ENCODE results near the gene ASB13.

Gene ASB13

GRCh38 chr10:5666008-5666840 is at the start of gene ASB13:
Gene ASB13, minus strand, starts transcription at chr10:5666595. Its CDS starts 44 bp downstream, at chr10:5666551.
- peak; percentile 82 for ATAC-seq
- Mint-ChIP-seq H3K4me3 (peak within 1 kb of the TSS; percentile 88 to 89), H3K27me3 (no peaks in the 10 kb centered on the region), H3K27ac (peak within 1 kb of the TSS; percentile 48 to 76), H3K9me3 (no peaks in the 10 kb centered on the region), H3K4me1 (peaks cover 25% of the 10 kb centered on the region)
- peak; percentile 31 to 50 for DNase-seq

- ATAC-seq (no peak), DNase-seq (no peak)
- Mint-ChIP-seq H3K27me3 (no peaks in the 10 kb centered on the region), H3K4me3 (peak overlapping the region; percentile 70 to 75), H3K9me3 (peaks cover 0 to 13% of the 10 kb centered on the region in 2 donors), H3K4me1 (peaks cover 70% of the 10 kb centered on the region), H3K27ac (peak overlapping the region; percentile 69 to 71)
These were observed 45.2 kb upstream of the ASB13 start for GRCh38 chr10:5711642-5712041.

- Mint-ChIP-seq H3K9me3 (peaks cover 0 to 13% of the 10 kb centered on the region in 2 donors), H3K4me3 (peak overlapping the region; percentile 70 to 75), H3K27me3 (no peaks in the 10 kb centered on the region), H3K4me1 (peaks cover 77% of the 10 kb centered on the region), H3K27ac (no peak overlapping the region)
- no peak for DNase-seq
- ATAC-seq = no peak
These were observed 44.5 kb upstream of the ASB13 start for GRCh38 chr10:5710859-5711258.

GRCh38 chr10:5709865-5710264 is 43.5 kb upstream of the ASB13 start:
- Mint-ChIP-seq H3K27me3 (no peaks in the 10 kb centered on the region), H3K4me3 (peak overlapping the region; percentile 17 to 42), H3K27ac (no peak overlapping the region), H3K4me1 (peaks cover 81% of the 10 kb centered on the region), H3K9me3 (peaks cover 0 to 13% of the 10 kb centered on the region in 2 donors)
- DNase-seq = no peak
- no peak for ATAC-seq

GRCh38 chr10:5708356-5708755 is 42.0 kb upstream of the ASB13 start:
- H3K27me3 Mint-ChIP-seq = no peaks in the 10 kb centered on the region
- DNase-seq = no peak
- H3K27ac Mint-ChIP-seq = peak overlapping the region in 1 of 2 donors; percentile 43
- peaks cover 80% of the 10 kb centered on the region for H3K4me1 Mint-ChIP-seq
- H3K4me3 Mint-ChIP-seq = peak overlapping the region in 1 of 2 donors; percentile 66
- peaks cover 0 to 13% of the 10 kb centered on the region in 2 donors for H3K9me3 Mint-ChIP-seq
- ATAC-seq = no peak

GRCh38 chr10:5698062-5698461 is 31.7 kb upstream of the ASB13 start:
- Mint-ChIP-seq H3K4me3 (no peak overlapping the region), H3K4me1 (peaks cover 41% of the 10 kb centered on the region), H3K27me3 (no peaks in the 10 kb centered on the region), H3K9me3 (no peaks in the 10 kb centered on the region), H3K27ac (peak overlapping the region in 1 of 2 donors; percentile 13)
- ATAC-seq = no peak
- no peak for DNase-seq

- H3K4me3 Mint-ChIP-seq = no peak overlapping the region
- no peak for ATAC-seq
- H3K4me1 Mint-ChIP-seq = peaks cover 48% of the 10 kb centered on the region
- no peak overlapping the region for H3K27ac Mint-ChIP-seq
- DNase-seq = no peak
- no peaks in the 10 kb centered on the region for H3K9me3 Mint-ChIP-seq
- no peaks in the 10 kb centered on the region for H3K27me3 Mint-ChIP-seq
These were observed 30.9 kb upstream of the ASB13 start for GRCh38 chr10:5697342-5697741.

- H3K9me3 Mint-ChIP-seq = no peaks in the 10 kb centered on the region
These were observed 28.2 kb upstream of the ASB13 start for GRCh38 chr10:5694573-5694972.

GRCh38 chr10:5692461-5693358 is 26.3 kb upstream of the ASB13 start:
- Mint-ChIP-seq H3K27ac (peak overlapping the region; percentile 88 to 92), H3K4me1 (peaks cover 72% of the 10 kb centered on the region), H3K27me3 (no peaks in the 10 kb centered on the region), H3K9me3 (no peaks in the 10 kb centered on the region), H3K4me3 (peak overlapping the region; percentile 79 to 86)
- DNase-seq (peak; percentile 78 to 85), ATAC-seq (peak; percentile 95)

More at GRCh38 chr10:5694573-5694972, 28.2 kb upstream of the ASB13 start:
- no peak for DNase-seq
- Mint-ChIP-seq H3K4me3 (no peak overlapping the region), H3K4me1 (peaks cover 62% of the 10 kb centered on the region), H3K27me3 (no peaks in the 10 kb centered on the region), H3K27ac (no peak overlapping the region)
- ATAC-seq = no peak

GRCh38 chr10:5691786-5692185 is 25.4 kb upstream of the ASB13 start:
- Mint-ChIP-seq H3K4me1 (peaks cover 72% of the 10 kb centered on the region), H3K4me3 (peak overlapping the region; percentile 79 to 86), H3K9me3 (no peaks in the 10 kb centered on the region), H3K27me3 (no peaks in the 10 kb centered on the region), H3K27ac (peak overlapping the region in 1 of 2 donors; percentile 46)
- ATAC-seq (no peak), DNase-seq (no peak)

- ATAC-seq = no peak
- H3K9me3 Mint-ChIP-seq = no peaks in the 10 kb centered on the region
- peak overlapping the region; percentile 8 to 27 for H3K4me3 Mint-ChIP-seq
- no peak for DNase-seq
- peak overlapping the region in 1 of 2 donors; percentile 30 for H3K27ac Mint-ChIP-seq
- peaks cover 70% of the 10 kb centered on the region for H3K4me1 Mint-ChIP-seq
- no peaks in the 10 kb centered on the region for H3K27me3 Mint-ChIP-seq
These were observed 22.2 kb upstream of the ASB13 start for GRCh38 chr10:5688587-5688986.

GRCh38 chr10:5685764-5686240 is 19.4 kb upstream of the ASB13 start:
- Mint-ChIP-seq H3K9me3 (peaks cover 0 to 9% of the 10 kb centered on the region in 2 donors), H3K27ac (peak overlapping the region; percentile 94 to 97), H3K4me1 (peaks cover 60% of the 10 kb centered on the region), H3K4me3 (peak overlapping the region; percentile 93 to 98), H3K27me3 (no peaks in the 10 kb centered on the region)
- ATAC-seq = no peak
- no peak for DNase-seq

GRCh38 chr10:5684971-5685763 is 18.8 kb upstream of the ASB13 start:
- peak; percentile 82 to 87 for DNase-seq
- Mint-ChIP-seq H3K27ac (peak overlapping the region; percentile 94 to 98), H3K4me3 (peak overlapping the region; percentile 93 to 98), H3K4me1 (peaks cover 55% of the 10 kb centered on the region), H3K9me3 (peaks cover 0 to 9% of the 10 kb centered on the region in 2 donors), H3K27me3 (no peaks in the 10 kb centered on the region)
- ATAC-seq = peak; percentile 87

- peak within 1 kb of the TSS; percentile 93 to 98 for H3K4me3 Mint-ChIP-seq
- H3K9me3 Mint-ChIP-seq = peaks cover 0 to 9% of the 10 kb centered on the region in 2 donors
- peak; percentile 92 to 97 for DNase-seq
- peak; percentile 82 for ATAC-seq
- peak within 1 kb of the TSS; percentile 97 to 98 for H3K27ac Mint-ChIP-seq
- H3K27me3 Mint-ChIP-seq = no peaks in the 10 kb centered on the region
- peaks cover 55% of the 10 kb centered on the region for H3K4me1 Mint-ChIP-seq
These were observed 18.0 kb upstream of the ASB13 start, which contains the start of gene TASOR2 for GRCh38 chr10:5684318-5684970. Gene TASOR2, plus strand, starts transcription at chr10:5684838. Its CDS starts 35,805 bp downstream, at chr10:5720643.

All from stimulated activated naive CD8-positive, alpha-beta T cell treated with anti-CD3 and anti-CD28 coated beads, Interleukin-15, amount 100 ng/mL, for 72 hours (primary cell).